Measurements from ENCODE around the gene NAMPT. TPM values are rescaled to one million over a fixed set of nuclear protein-coding genes. Genes with fewer than 3 reads are reported as not detected.

Gene NAMPT
- total RNA-seq, 1 donor from 2014 or later, result 35.2 TPM

DNA sequence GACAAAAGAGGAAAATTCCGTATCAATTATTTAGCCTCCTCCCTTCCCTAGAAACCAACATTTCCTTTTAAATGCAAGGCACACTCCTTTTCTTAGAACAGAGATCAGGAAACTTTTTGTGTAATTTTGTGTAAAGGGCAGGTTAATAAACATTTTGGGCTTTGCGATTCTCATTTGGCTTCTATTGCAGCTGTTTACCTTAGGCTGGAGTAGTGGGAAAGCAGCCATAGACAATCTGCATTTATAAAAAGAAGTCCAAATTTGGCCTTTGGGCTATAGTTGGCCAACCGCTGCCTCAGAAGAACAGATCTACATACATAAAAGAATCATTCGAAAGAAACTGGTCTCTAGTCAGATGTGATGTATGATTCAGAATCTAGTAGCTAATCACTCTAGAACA lies 35.3 kb downstream of the NAMPT start:
- Mint-ChIP-seq H3K36me3 (ENCODE audit: insufficient read depth) (peaks cover 33% of the 10 kb centered on the region), H3K4me3 (ENCODE audit: low read depth) (no peak overlapping the region), H3K4me1 (ENCODE audit: low read depth) (no peaks in the 10 kb centered on the region), H3K27ac (no peak overlapping the region), H3K27me3 (no peaks in the 10 kb centered on the region), H3K9me3 (ENCODE audit: low read depth) (peaks cover 13% of the 10 kb centered on the region)
- DNase-seq (ENCODE audit: low spot score, unreplicated experiment), result no peak
- TF ChIP-seq, protein P1, sequence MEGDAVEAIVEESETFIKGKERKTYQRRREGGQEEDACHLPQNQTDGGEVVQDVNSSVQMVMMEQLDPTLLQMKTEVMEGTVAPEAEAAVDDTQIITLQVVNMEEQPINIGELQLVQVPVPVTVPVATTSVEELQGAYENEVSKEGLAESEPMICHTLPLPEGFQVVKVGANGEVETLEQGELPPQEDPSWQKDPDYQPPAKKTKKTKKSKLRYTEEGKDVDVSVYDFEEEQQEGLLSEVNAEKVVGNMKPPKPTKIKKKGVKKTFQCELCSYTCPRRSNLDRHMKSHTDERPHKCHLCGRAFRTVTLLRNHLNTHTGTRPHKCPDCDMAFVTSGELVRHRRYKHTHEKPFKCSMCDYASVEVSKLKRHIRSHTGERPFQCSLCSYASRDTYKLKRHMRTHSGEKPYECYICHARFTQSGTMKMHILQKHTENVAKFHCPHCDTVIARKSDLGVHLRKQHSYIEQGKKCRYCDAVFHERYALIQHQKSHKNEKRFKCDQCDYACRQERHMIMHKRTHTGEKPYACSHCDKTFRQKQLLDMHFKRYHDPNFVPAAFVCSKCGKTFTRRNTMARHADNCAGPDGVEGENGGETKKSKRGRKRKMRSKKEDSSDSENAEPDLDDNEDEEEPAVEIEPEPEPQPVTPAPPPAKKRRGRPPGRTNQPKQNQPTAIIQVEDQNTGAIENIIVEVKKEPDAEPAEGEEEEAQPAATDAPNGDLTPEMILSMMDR (IDR thresholded peaks at IDR 0.05; ENCODE audit: unreplicated experiment), result no peak

DNA sequence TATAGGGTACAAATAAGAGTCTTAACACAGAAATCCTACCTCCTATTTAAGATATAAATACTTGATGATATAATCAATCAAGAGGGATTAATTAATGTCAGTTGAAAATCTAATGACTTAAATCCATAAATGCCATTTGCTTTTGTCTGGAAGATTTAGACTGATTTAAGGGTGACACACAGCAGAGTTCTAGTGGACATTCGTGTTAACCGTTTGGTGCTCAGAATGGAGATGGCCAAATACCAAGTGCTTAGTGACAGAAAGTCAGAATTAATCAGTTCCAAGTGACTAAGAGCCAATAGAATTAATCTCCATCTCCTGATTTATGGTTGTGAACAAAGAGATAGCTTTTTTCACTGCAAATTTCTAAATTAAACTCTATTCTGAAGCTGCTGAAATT lies 36.2 kb downstream of the NAMPT start:
- Mint-ChIP-seq H3K27me3 (no peaks in the 10 kb centered on the region), H3K36me3 (ENCODE audit: insufficient read depth) (peaks cover 31% of the 10 kb centered on the region), H3K9me3 (ENCODE audit: low read depth) (peaks cover 20% of the 10 kb centered on the region), H3K4me3 (ENCODE audit: low read depth) (no peak overlapping the region), H3K4me1 (ENCODE audit: low read depth) (no peaks in the 10 kb centered on the region), H3K27ac (no peak overlapping the region)
- DNase-seq (ENCODE audit: low spot score, unreplicated experiment), result no peak
- TF ChIP-seq, protein P1 (IDR thresholded peaks at IDR 0.05; ENCODE audit: unreplicated experiment), result no peak

DNA sequence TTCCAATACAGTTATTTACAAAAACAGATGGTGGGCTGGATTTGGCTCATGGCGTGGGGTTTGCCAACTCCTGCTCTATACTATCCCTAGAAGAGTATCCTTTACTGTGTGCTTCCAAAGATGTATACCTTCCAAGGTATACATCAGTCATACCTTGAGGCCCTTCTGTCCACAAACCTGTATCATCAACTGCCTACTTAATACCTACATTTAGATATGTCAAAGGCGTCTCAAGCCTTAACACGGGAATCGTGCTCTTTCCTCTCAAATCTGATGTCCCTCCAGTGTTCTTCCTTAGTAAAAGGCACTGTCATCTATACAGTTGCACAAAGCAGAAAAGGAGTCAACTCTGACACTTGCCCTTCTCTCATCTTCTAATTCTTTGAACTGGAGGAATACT lies 36.9 kb downstream of the NAMPT start:
- TF ChIP-seq, protein P1 (IDR thresholded peaks at IDR 0.05; ENCODE audit: unreplicated experiment), result no peak
- no peak for DNase-seq (ENCODE audit: low spot score, unreplicated experiment)
- H3K36me3 Mint-ChIP-seq (ENCODE audit: insufficient read depth), result peaks cover 26% of the 10 kb centered on the region
- H3K9me3 Mint-ChIP-seq (ENCODE audit: low read depth), result peaks cover 20% of the 10 kb centered on the region
- H3K4me3 Mint-ChIP-seq (ENCODE audit: low read depth), result no peak overlapping the region
- H3K27ac Mint-ChIP-seq, result no peak overlapping the region
- no peaks in the 10 kb centered on the region for H3K27me3 Mint-ChIP-seq
- no peaks in the 10 kb centered on the region for H3K4me1 Mint-ChIP-seq (ENCODE audit: low read depth)

DNA sequence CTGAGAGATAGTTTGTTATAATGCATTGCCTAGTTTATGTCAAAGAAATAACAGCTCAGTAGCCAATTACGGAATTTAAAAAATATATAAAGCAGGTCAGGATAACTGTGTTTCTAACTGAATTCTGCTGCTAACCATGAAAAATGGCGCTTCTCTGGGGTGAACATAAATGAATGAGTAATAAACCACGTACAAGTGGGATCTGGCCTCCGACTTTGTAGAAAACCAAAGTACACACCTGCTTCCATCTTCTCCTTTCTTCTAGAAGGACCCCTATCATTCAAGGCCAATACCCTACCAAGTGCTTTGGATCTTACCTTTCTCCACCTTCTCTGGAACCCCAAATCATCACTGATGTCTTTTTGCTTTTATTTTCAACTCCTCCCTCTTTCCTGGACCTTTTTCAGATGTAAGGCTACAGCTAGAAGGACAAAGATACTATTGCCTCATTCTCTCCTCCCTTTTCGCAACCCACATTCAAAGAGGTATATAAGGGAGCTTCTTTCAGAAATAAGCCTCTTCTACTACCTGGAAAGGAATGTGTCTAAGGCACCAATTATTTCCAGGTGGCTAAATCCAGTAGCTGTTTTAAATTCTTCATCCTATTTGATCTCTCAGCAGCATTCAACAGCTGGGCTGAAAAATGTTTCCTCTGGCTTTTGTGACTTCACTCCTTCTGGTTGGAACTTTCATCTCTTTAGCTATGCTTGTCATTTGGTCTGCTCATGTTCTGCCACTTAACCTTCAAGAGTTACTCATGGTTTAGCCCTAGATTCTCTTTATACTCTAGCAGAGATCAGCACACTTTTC lies 37.7 kb downstream of the NAMPT start:
- no peaks in the 10 kb centered on the region for H3K4me1 Mint-ChIP-seq (ENCODE audit: low read depth)
- no peaks in the 10 kb centered on the region for H3K27me3 Mint-ChIP-seq
- no peak overlapping the region for H3K27ac Mint-ChIP-seq
- no peak overlapping the region for H3K4me3 Mint-ChIP-seq (ENCODE audit: low read depth)
- TF ChIP-seq, protein P1 (IDR thresholded peaks at IDR 0.05; ENCODE audit: unreplicated experiment), result no peak
- DNase-seq (ENCODE audit: low spot score, unreplicated experiment), result no peak
- H3K36me3 Mint-ChIP-seq (ENCODE audit: insufficient read depth), result peaks cover 24% of the 10 kb centered on the region
- peaks cover 20% of the 10 kb centered on the region for H3K9me3 Mint-ChIP-seq (ENCODE audit: low read depth)

DNA sequence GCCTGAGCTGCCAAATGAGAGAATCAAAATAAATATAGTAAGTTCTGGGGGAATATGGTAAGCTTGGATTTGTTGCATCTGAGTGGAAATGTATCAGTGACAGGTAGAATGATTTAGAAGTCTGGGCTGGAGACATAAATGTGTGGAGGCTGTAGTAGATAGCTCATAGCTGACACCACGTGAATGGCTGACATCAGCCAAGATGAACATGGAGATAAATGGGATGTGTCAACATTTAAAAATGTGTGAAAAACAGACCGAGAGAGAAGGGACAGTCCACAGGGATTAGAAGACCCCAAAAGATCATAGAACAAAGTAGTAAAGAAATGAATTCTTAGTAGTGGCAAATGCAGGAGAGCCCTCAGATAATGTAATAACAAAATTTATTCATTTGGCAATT lies 40.9 kb downstream of the NAMPT start:
- TF ChIP-seq, protein P1 (IDR thresholded peaks at IDR 0.05; ENCODE audit: unreplicated experiment), result no peak

More for the DNA sequence above, 40.9 kb downstream of the NAMPT start:
- DNase-seq (ENCODE audit: low spot score, unreplicated experiment), result no peak
- H3K27ac Mint-ChIP-seq, result no peak overlapping the region
- H3K9me3 Mint-ChIP-seq (ENCODE audit: low read depth), result peaks cover 20% of the 10 kb centered on the region
- H3K4me1 Mint-ChIP-seq (ENCODE audit: low read depth), result no peaks in the 10 kb centered on the region
- H3K27me3 Mint-ChIP-seq, result no peaks in the 10 kb centered on the region
- H3K36me3 Mint-ChIP-seq (ENCODE audit: insufficient read depth), result peaks cover 20% of the 10 kb centered on the region
- H3K4me3 Mint-ChIP-seq (ENCODE audit: low read depth), result no peak overlapping the region

Data from progenitor cell of endocrine pancreas (in vitro differentiated cells).